Suppressor macrophage treated with lipopolysaccharide for 4 hours (primary cell): ENCODE results near the gene ATG3.
"Not testable (repeated sequence)": the region's sequence is repeated elsewhere in the genome, so short reads cannot be mapped to it uniquely, and the experiment has no call there.

Experiments
- DNase-seq: peaks from one replicate; pipeline ENCODE4 v3.0.0-alpha.2; 2020

Gene ATG3

GRCh38 chr3:112497897-112498548 is 63.7 kb downstream of the ATG3 start:
- DNase-seq, result no peak

GRCh38 chr3:112496366-112497067 is 65.2 kb downstream of the ATG3 start:
- DNase-seq, result no peak

- not testable (repeated sequence) for DNase-seq
Measured at GRCh38 chr3:112494448-112494767, 67.4 kb downstream of the ATG3 start.

GRCh38 chr3:112492124-112492523 is 69.6 kb downstream of the ATG3 start:
- DNase-seq, result no peak

- no peak for DNase-seq
Measured at GRCh38 chr3:112491373-112491772, 70.4 kb downstream of the ATG3 start.

- DNase-seq, result no peak
Measured at GRCh38 chr3:112489674-112490479, 71.9 kb downstream of the ATG3 start.

- no peak for DNase-seq
Measured at GRCh38 chr3:112486811-112487505, 74.8 kb downstream of the ATG3 start.

- no peak for DNase-seq
Measured at GRCh38 chr3:112484352-112484751, 77.4 kb downstream of the ATG3 start.

- DNase-seq, result peak; percentile 30
Measured at GRCh38 chr3:112482675-112483074, 79.1 kb downstream of the ATG3 start.
